ENCODE data around the gene CENPQ.

- TF ChIP-seq CTBP1 (IDR thresholded peaks at IDR 0.05; ENCODE audit: borderline replicate concordance) (no peak), L3MBTL2 (conservative IDR thresholded peaks at IDR 0.05) (no peak), NFRKB (IDR thresholded peaks at IDR 0.05) (no peak), SP1 (IDR thresholded peaks at IDR 0.05) (no peak), HDGF (IDR thresholded peaks at IDR 0.05; ENCODE audit: borderline replicate concordance) (no peak), BHLHE40 (IDR thresholded peaks at IDR 0.05; ENCODE audit: borderline replicate concordance) (no peak), TARDBP (IDR thresholded peaks at IDR 0.05) (no peak), ZNF384 (IDR thresholded peaks at IDR 0.05) (no peak), FOXK2 (IDR thresholded peaks at IDR 0.05) (no peak), ELF4 (IDR thresholded peaks at IDR 0.05) (no peak), ARNT (IDR thresholded peaks at IDR 0.05) (no peak), SUZ12 (IDR thresholded peaks at IDR 0.05) (no peak), FOXA1 (IDR thresholded peaks at IDR 0.05) (no peak)
These were observed 56.5 kb downstream of the CENPQ start for GRCh38 chr6:49519660-49520059.

All from HEK293T (cell line).